Muscle of back (tissue), 11 donors: ENCODE measurements around the gene LMOD2. TPM values are rescaled to one million over a fixed set of nuclear protein-coding genes. Genes with fewer than 3 reads are reported as not detected.

Source experiments
- DNase-seq, 3 donors: peaks; one replicate each; pipeline versions ENCODE4 v3.0.0 to v3.0.0-alpha.2; 2013
- polyA plus RNA-seq, 10 donors: library from polyadenylated mRNA; unstranded; fragments of 120-200 nt; gene quantifications; one replicate each; pipeline ENCODE4 v1.2.1, GENCODE V29; 2013; ENCODE audit not compliant: insufficient read length in 10 of 10

The LMOD2 gene
- polyA plus RNA-seq, 10 donors = 42.0 to 482 (median 162) TPM

DNA sequence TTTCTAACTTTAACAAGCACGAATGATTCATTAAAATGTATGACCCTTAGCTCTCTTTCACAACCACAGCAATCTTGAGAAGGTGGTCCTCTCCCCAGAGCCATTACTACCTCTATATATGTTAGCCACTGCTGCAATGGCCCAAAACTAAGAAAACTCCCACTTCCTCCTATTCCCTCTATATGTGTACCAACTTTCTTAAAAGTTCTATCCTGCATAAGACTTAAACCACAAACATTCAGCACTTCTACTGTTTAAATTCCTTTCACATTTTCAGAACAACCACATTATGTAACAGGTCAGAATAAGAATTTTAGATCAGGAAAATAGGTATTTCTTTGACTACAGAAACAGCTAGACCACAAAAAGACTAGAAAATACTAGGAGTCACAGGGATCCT lies 57.0 kb downstream of the LMOD2 start:
- peak in 1 of 3 donors; percentile 26 for DNase-seq

Other genes starting within 250 kb of the LMOD2 start
- under 1 TPM; 0.16 to 0.76 (median 0.29) TPM for gene IQUB, start 121.3 kb upstream of the LMOD2 start, polyA plus RNA-seq
- 100 to 1,000 TPM; 109 to 144 (median 131) TPM for gene NDUFA5, start 98.0 kb upstream of the LMOD2 start, polyA plus RNA-seq
- gene ASB15, start 54.0 kb upstream of the LMOD2 start, polyA plus RNA-seq = 1 to 10 TPM; 2.0 to 8.0 (median 4.9) TPM
- gene WASL, start 93.1 kb downstream of the LMOD2 start, polyA plus RNA-seq = 10 to 100 TPM; 29.2 to 39.0 (median 34.3) TPM
- gene HYAL4, start 189.3 kb downstream of the LMOD2 start, polyA plus RNA-seq = not detected